IMR-90 (cell line): ENCODE measurements around the gene MAGI2. TPM values are rescaled to one million over a fixed set of nuclear protein-coding genes. Genes with fewer than 3 reads are reported as not detected.

Source experiments
- ATAC-seq: fragments of 200-7000 bp; cut with Tn5 transposase; 2 replicates; pipeline ENCODE4 v1.9.1; 2020; ENCODE audit warnings: low read depth, mild to moderate bottlenecking, moderate library complexity
- BruUV-seq: library from RNA; stranded (reverse); fragments of 400-500 nt; replicated peaks from 2 replicates; lab custom pipeline; 2021; lab: Mats Ljungman, UMichigan
- CTCF ChIA-PET: fragments of 300-600 bp; formaldehyde crosslinking; extraction: SDS; loops from one replicate; lab custom pipeline; 2021; ENCODE audit warnings: antibody characterized with exemption; lab: Yijun Ruan, JAX
- POLR2A ChIA-PET: fragments of 300-600 bp; sonication (Branson Sonifier 250); formaldehyde crosslinking; loops from one replicate; lab custom pipeline; 2022; ENCODE audit warnings: antibody characterized with exemption; ENCODE audit not compliant: unreplicated experiment; lab: Charles Lee
- DNase-seq: peaks from one replicate; pipeline ENCODE4 v3.0.0; 2013
- H2AFZ ChIP-seq: replicated peaks from 2 replicates; pipeline ENCODE3; 2013; ENCODE audit warnings: low read length, mild to moderate bottlenecking; ENCODE audit not compliant: poor library complexity
- H2AK5ac ChIP-seq: 2 replicates; pipeline ENCODE4 v1.6.1; 2013; ENCODE audit warnings: low read depth, low read length, inconsistent platforms
- H2AK9ac ChIP-seq: replicated peaks from 2 replicates; pipeline ENCODE3; 2013; ENCODE audit warnings: mild to moderate bottlenecking, low read depth, low read length, moderate library complexity; ENCODE audit not compliant: poor library complexity
- H2BK120ac ChIP-seq: 2 replicates; pipeline ENCODE4 v1.6.1; 2013; ENCODE audit warnings: low read depth, low read length, inconsistent platforms
- H2BK15ac ChIP-seq: 3 replicates; pipeline ENCODE4 v1.6.1; 2013; ENCODE audit warnings: low read depth, low read length, inconsistent platforms
- H2BK20ac ChIP-seq: 2 replicates; pipeline ENCODE4 v1.6.1; 2013; ENCODE audit warnings: low read depth, mild to moderate bottlenecking, inconsistent platforms, low read length, moderate library complexity
- H2BK5ac ChIP-seq: 2 replicates; pipeline ENCODE4 v1.6.1; 2013; ENCODE audit warnings: mild to moderate bottlenecking, low read depth, low read length, inconsistent platforms; ENCODE audit not compliant: poor library complexity, severe bottlenecking
- H3K14ac ChIP-seq: replicated peaks from 2 replicates; pipeline ENCODE4 v1.6.1; 2013; ENCODE audit warnings: low read depth, low read length, inconsistent platforms
- H3K18ac ChIP-seq: 2 replicates; pipeline ENCODE4 v1.6.1; 2013; ENCODE audit warnings: low read depth, low read length, control low read depth
- H3K23ac ChIP-seq: 2 replicates; pipeline ENCODE4 v1.6.1; 2013; ENCODE audit warnings: low read depth, low read length, inconsistent platforms
- H3K27ac ChIP-seq: 2 replicates; pipeline ENCODE4 v1.5.1; 2013; ENCODE audit warnings: mild to moderate bottlenecking, control low read depth, low read length; ENCODE audit not compliant: insufficient read depth
- H3K27me3 ChIP-seq: 2 replicates; pipeline ENCODE4 v1.6.1; 2013; ENCODE audit warnings: low read length; ENCODE audit not compliant: control insufficient read depth, insufficient read depth
- H3K36me3 ChIP-seq: 2 replicates; pipeline ENCODE4 v1.6.1; 2013; ENCODE audit warnings: low read length, mixed read lengths; ENCODE audit not compliant: control insufficient read depth, insufficient read depth
- H3K4ac ChIP-seq: 2 replicates; pipeline ENCODE4 v1.6.1; 2013; ENCODE audit warnings: low read depth, low read length, inconsistent platforms
- H3K4me1 ChIP-seq: 2 replicates; pipeline ENCODE4 v1.6.1; 2013; ENCODE audit warnings: low read length, mixed read lengths; ENCODE audit not compliant: control insufficient read depth, insufficient read depth
- H3K4me2 ChIP-seq: 2 replicates; pipeline ENCODE4 v1.6.1; 2013; ENCODE audit warnings: low read depth, mild to moderate bottlenecking, control low read depth, low read length, moderate library complexity
- H3K4me3 ChIP-seq: 2 replicates; pipeline ENCODE4 v1.5.1; 2013; ENCODE audit warnings: low read depth, mild to moderate bottlenecking, control low read depth, low read length, moderate library complexity; ENCODE audit not compliant: insufficient read depth
- H3K56ac ChIP-seq: 2 replicates; pipeline ENCODE4 v1.6.1; 2013; ENCODE audit warnings: low read length, inconsistent platforms; ENCODE audit not compliant: insufficient read depth; ENCODE audit errors: extremely low read depth
- H3K79me1 ChIP-seq, 2 experiments: 2 replicates each; pipeline ENCODE4 v1.6.1; 2013; ENCODE audit warnings: low read length in 2 of 2, inconsistent platforms in 1 of 2, low read depth in 1 of 2
- H3K9ac ChIP-seq: 2 replicates; pipeline ENCODE4 v1.6.1; 2013; ENCODE audit warnings: low read depth, low read length, control low read depth
- H3K9me1 ChIP-seq: 2 replicates; pipeline ENCODE4 v1.6.1; 2013; ENCODE audit warnings: low read length, inconsistent platforms; ENCODE audit not compliant: insufficient read depth
- H3K9me3 ChIP-seq: 2 replicates; pipeline ENCODE4 v1.6.1; 2013; ENCODE audit warnings: low read length; ENCODE audit not compliant: control insufficient read depth, insufficient read depth
- H4K20me1 ChIP-seq: 2 replicates; pipeline ENCODE4 v1.6.1; 2013; ENCODE audit warnings: low read length, inconsistent platforms; ENCODE audit not compliant: insufficient read depth
- H4K5ac ChIP-seq: 2 replicates; pipeline ENCODE4 v1.6.1; 2013; ENCODE audit warnings: mild to moderate bottlenecking, low read depth, low read length, control low read depth
- H4K8ac ChIP-seq, 2 experiments: 2 replicates each; pipeline ENCODE4 v1.6.1; 2013; ENCODE audit warnings: low read depth in 2 of 2, low read length in 2 of 2, control low read depth in 1 of 2, inconsistent platforms in 1 of 2
- H4K91ac ChIP-seq: 2 replicates; pipeline ENCODE4 v1.6.1; 2013; ENCODE audit warnings: low read depth, low read length, inconsistent platforms; ENCODE audit not compliant: insufficient read depth
- CEBPB ChIP-seq: IDR thresholded peaks from 2 replicates; pipeline ENCODE4 v1.6.1; 2012; ENCODE audit warnings: low read depth, low read length, improper control_type of control experiment
- CTCF ChIP-seq: conservative IDR thresholded peaks from 2 replicates; pipeline ENCODE4 v1.5.1; 2012; ENCODE audit warnings: mild to moderate bottlenecking, low read depth, low read length, improper control_type of control experiment
- ELK1 ChIP-seq: fragments of 150-350 bp; IDR thresholded peaks from 2 replicates; pipeline ENCODE4 v1.6.1; 2016; ENCODE audit warnings: low read depth, mild to moderate bottlenecking, low read length, moderate library complexity, borderline replicate concordance
- MAFK ChIP-seq: IDR thresholded peaks from 2 replicates; pipeline ENCODE4 v1.6.1; 2012; ENCODE audit warnings: low read depth, low read length, improper control_type of control experiment
- MAZ ChIP-seq: IDR thresholded peaks from 2 replicates; pipeline ENCODE4 v1.6.1; 2012; ENCODE audit warnings: low read depth, mild to moderate bottlenecking, low read length, improper control_type of control experiment, moderate library complexity, borderline replicate concordance
- NFE2L2 ChIP-seq: fragments of 150-350 bp; IDR thresholded peaks from 2 replicates; pipeline ENCODE4 v1.6.1; 2016; ENCODE audit warnings: low read depth, mild to moderate bottlenecking, low read length
- RAD21 ChIP-seq: IDR thresholded peaks from 2 replicates; pipeline ENCODE4 v1.6.1; 2012; ENCODE audit warnings: low read length, improper control_type of control experiment
- SMC3 ChIP-seq: fragments of 150-350 bp; IDR thresholded peaks from 2 replicates; pipeline ENCODE4 v1.6.1; 2016; ENCODE audit warnings: low read depth, mild to moderate bottlenecking, antibody characterized with exemption, low read length, moderate library complexity
- USF2 ChIP-seq: fragments of 150-350 bp; IDR thresholded peaks from 2 replicates; pipeline ENCODE4 v1.6.1; 2017; ENCODE audit warnings: mild to moderate bottlenecking, antibody characterized with exemption, low read length, low read depth
- WGBS, 2 experiments: methylation state at CpG; one replicate each; pipeline versions ENCODE4 v1.1.5 to v1.1.7; 2013; ENCODE audit warnings: missing lambda C conversion rate in 2 of 2; ENCODE audit not compliant: insufficient read length in 1 of 2; ENCODE audit errors: extremely low coverage in 2 of 2; 5-methylcytosine and 5-hydroxymethylcytosine counted together
- dilution Hi-C: fragments of 300-500 bp; cut with HindIII; formaldehyde crosslinking; loops from one replicate; pipeline ENCODE4 v1.14.3; 2018; ENCODE audit warnings: low sequenced_read_pairs; ENCODE audit not compliant: unreplicated experiment
- in situ Hi-C: fragments of 300-500 bp; cut with MboI; formaldehyde crosslinking; loops from 3 replicates; pipeline ENCODE4 v1.14.3; 2019; ENCODE audit warnings: low sequenced_read_pairs, inconsistent platforms, mixed read lengths
- intact Hi-C: fragments of 100-400 bp; cut with micrococcal nuclease; formaldehyde crosslinking; loops from 2 replicates; pipeline ENCODE4 v1.10.0; 2022
- polyA plus RNA-seq, 3 experiments: library from polyadenylated mRNA; depleted of rRNA; stranded (reverse); fragments of >200 nt; gene quantifications; 2 replicates each; pipeline ENCODE4 v1.2.3, GENCODE V29; 2012; ENCODE audit warnings: low replicate concordance in 1 of 3
- total RNA-seq: library from RNA; depleted of rRNA; stranded (reverse); fragments of >200 nt; gene quantifications from 2 replicates; pipeline ENCODE4 v1.2.3, GENCODE V29; 2012

Gene MAGI2
- total and polyA plus RNA-seq, 2 of the 4 experiments (the other 2 are of a cell fraction): 2.5 to 17.9 TPM

- Histone ChIP-seq H4K5ac (no peak overlapping the region), H2BK15ac (no peak overlapping the region), H3K79me1 (no peaks in the 10 kb centered on the region), H3K4me2 (no peak overlapping the region), H2BK5ac (no peak overlapping the region), H3K27me3 (no peaks in the 10 kb centered on the region), H2BK120ac (no peak overlapping the region), H3K23ac (no peak overlapping the region), H2AK5ac (no peak overlapping the region), H3K14ac (no peak overlapping the region), H2AK9ac (no peak overlapping the region), H3K56ac (no peak overlapping the region), H3K4me1 (no peaks in the 10 kb centered on the region), H2BK20ac (no peak overlapping the region), H3K9me1 (peaks cover 2% of the 10 kb centered on the region; the same call in 1 of the 2 replicates), H3K4ac (no peak overlapping the region), H3K18ac (no peak overlapping the region), H3K27ac (no peak overlapping the region), H3K4me3 (no peak overlapping the region), H4K8ac (no peak overlapping the region), H4K91ac (no peak overlapping the region), H4K20me1 (no peaks in the 10 kb centered on the region), H3K36me3 (no peaks in the 10 kb centered on the region), H3K9me3 (no peaks in the 10 kb centered on the region), H3K9ac (no peak overlapping the region), H2AFZ (no peak overlapping the region)
- 80% methylated on average over 2 of the region's 5 CpGs; no CpG with 5 or more reads in 1 of the 2 experiments for WGBS, 2 experiments
- dilution Hi-C loops (no loop called here), in situ Hi-C loops (no loop called here), intact Hi-C loops (no loop called here)
- no TSS peak for BruUV-seq
- ATAC-seq (no peak), DNase-seq (no peak)
- CTCF ChIA-PET: no interaction called here
- TF ChIP-seq MAFK: no peak
- no peak for TF ChIP-seq RAD21
- TF ChIP-seq CTCF: no peak
- no peak for TF ChIP-seq ELK1
- no peak for TF ChIP-seq CEBPB
- TF ChIP-seq USF2: no peak
- no peak for TF ChIP-seq NFE2L2
- TF ChIP-seq MAZ: no peak
- no peak for TF ChIP-seq SMC3
- POLR2A ChIA-PET: no interaction called here
These were observed 910.9 kb downstream of the MAGI2 start for GRCh38 chr7:78542541-78542940.
